ENCODE data around the gene CSRP2. TPM values are rescaled to one million over a fixed set of nuclear protein-coding genes. Genes with fewer than 3 reads are reported as not detected.

CSRP2 gene
- total and polyA plus RNA-seq, 4 donors: 3.7 to 38.0 (median 26.2) TPM

GRCh38 chr12:76896274-76896673, 17.5 kb upstream of the CSRP2 start:
- Histone ChIP-seq H3K27ac (ENCODE audit: low read depth in 1 of 2, low read length in 2 of 2) (no peak overlapping the region), H3K9me3 (ENCODE audit: control insufficient read depth in 4 of 4, low read length in 3 of 4) (peaks cover 0 to 2% (median 0%) of the 10 kb centered on the region in 4 donors), H3K4me3 (ENCODE audit: low read depth in 1 of 3, low read length in 3 of 3) (no peak overlapping the region), H3K4me1 (ENCODE audit: control insufficient read depth in 4 of 4, insufficient read depth in 4 of 4, low read length in 3 of 4) (no peaks in the 10 kb centered on the region), H3K36me3 (ENCODE audit: control insufficient read depth in 4 of 4, insufficient read depth in 3 of 4, low read depth in 1 of 4, low read length in 3 of 4) (no peaks in the 10 kb centered on the region), H3K27me3 (ENCODE audit: control insufficient read depth in 4 of 4, insufficient read depth in 4 of 4, low read length in 3 of 4) (no peaks in the 10 kb centered on the region), H3K9ac (ENCODE audit: low read depth in 1 of 2, low read length in 2 of 2) (no peak overlapping the region)
- TF ChIP-seq HNF4A (conservative IDR thresholded peaks at IDR 0.05): no peak
- no peak for TF ChIP-seq JUND (IDR thresholded peaks at IDR 0.05)
- TF ChIP-seq, protein P1, sequence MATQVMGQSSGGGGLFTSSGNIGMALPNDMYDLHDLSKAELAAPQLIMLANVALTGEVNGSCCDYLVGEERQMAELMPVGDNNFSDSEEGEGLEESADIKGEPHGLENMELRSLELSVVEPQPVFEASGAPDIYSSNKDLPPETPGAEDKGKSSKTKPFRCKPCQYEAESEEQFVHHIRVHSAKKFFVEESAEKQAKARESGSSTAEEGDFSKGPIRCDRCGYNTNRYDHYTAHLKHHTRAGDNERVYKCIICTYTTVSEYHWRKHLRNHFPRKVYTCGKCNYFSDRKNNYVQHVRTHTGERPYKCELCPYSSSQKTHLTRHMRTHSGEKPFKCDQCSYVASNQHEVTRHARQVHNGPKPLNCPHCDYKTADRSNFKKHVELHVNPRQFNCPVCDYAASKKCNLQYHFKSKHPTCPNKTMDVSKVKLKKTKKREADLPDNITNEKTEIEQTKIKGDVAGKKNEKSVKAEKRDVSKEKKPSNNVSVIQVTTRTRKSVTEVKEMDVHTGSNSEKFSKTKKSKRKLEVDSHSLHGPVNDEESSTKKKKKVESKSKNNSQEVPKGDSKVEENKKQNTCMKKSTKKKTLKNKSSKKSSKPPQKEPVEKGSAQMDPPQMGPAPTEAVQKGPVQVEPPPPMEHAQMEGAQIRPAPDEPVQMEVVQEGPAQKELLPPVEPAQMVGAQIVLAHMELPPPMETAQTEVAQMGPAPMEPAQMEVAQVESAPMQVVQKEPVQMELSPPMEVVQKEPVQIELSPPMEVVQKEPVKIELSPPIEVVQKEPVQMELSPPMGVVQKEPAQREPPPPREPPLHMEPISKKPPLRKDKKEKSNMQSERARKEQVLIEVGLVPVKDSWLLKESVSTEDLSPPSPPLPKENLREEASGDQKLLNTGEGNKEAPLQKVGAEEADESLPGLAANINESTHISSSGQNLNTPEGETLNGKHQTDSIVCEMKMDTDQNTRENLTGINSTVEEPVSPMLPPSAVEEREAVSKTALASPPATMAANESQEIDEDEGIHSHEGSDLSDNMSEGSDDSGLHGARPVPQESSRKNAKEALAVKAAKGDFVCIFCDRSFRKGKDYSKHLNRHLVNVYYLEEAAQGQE (IDR thresholded peaks at IDR 0.05): no peak
- DNase-seq (ENCODE audit: low spot score): no peak
- WGBS: 100% methylated on average over 1 of the region's 1 CpG

GRCh38 chr12:76895796-76896195, 17.0 kb upstream of the CSRP2 start:
- no peak overlapping the region for H3K27ac ChIP-seq (ENCODE audit: low read depth in 1 of 2, low read length in 2 of 2)
- TF ChIP-seq TAF1 (conservative IDR thresholded peaks at IDR 0.05): no peak
- TF ChIP-seq, protein P2, sequence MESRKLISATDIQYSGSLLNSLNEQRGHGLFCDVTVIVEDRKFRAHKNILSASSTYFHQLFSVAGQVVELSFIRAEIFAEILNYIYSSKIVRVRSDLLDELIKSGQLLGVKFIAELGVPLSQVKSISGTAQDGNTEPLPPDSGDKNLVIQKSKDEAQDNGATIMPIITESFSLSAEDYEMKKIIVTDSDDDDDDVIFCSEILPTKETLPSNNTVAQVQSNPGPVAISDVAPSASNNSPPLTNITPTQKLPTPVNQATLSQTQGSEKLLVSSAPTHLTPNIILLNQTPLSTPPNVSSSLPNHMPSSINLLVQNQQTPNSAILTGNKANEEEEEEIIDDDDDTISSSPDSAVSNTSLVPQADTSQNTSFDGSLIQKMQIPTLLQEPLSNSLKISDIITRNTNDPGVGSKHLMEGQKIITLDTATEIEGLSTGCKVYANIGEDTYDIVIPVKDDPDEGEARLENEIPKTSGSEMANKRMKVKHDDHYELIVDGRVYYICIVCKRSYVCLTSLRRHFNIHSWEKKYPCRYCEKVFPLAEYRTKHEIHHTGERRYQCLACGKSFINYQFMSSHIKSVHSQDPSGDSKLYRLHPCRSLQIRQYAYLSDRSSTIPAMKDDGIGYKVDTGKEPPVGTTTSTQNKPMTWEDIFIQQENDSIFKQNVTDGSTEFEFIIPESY (IDR thresholded peaks at IDR 0.05): no peak
- TF ChIP-seq RXRA (IDR thresholded peaks at IDR 0.05): no peak
- TF ChIP-seq MAX (IDR thresholded peaks at IDR 0.05): no peak
- no peak for TF ChIP-seq ATF3 (IDR thresholded peaks at IDR 0.05)
- TF ChIP-seq EGR1 (IDR thresholded peaks at IDR 0.05; ENCODE audit: low read depth in 2 of 2): no peak
- no peak for TF ChIP-seq FOXA1 (IDR thresholded peaks at IDR 0.05)
- TF ChIP-seq CTCF (IDR thresholded peaks at IDR 0.05; ENCODE audit: low read depth, low read length, missing input control): no peak
- no peak for TF ChIP-seq RAD21 (IDR thresholded peaks at IDR 0.05)
- TF ChIP-seq FOXA2 (IDR thresholded peaks at IDR 0.05): no peak
- no peak for TF ChIP-seq GABPA (IDR thresholded peaks at IDR 0.05 in 1 of 2, conservative IDR thresholded peaks at IDR 0.05 in 1 of 2)
- TF ChIP-seq, protein P1 (IDR thresholded peaks at IDR 0.05): no peak
- no peak for TF ChIP-seq HNF4A (conservative IDR thresholded peaks at IDR 0.05)
- no peak for TF ChIP-seq NR2F2 (IDR thresholded peaks at IDR 0.05)
- no peak for TF ChIP-seq HNF4G (IDR thresholded peaks at IDR 0.05)
- TF ChIP-seq JUND (IDR thresholded peaks at IDR 0.05): no peak
- 95% methylated on average over 5 of the region's 5 CpGs for WGBS
- H3K27me3 ChIP-seq (ENCODE audit: control insufficient read depth in 4 of 4, insufficient read depth in 4 of 4, low read length in 3 of 4): no peaks in the 10 kb centered on the region
- H3K9ac ChIP-seq (ENCODE audit: low read depth in 1 of 2, low read length in 2 of 2): no peak overlapping the region
- peaks cover 0 to 2% (median 0%) of the 10 kb centered on the region in 4 donors for H3K9me3 ChIP-seq (ENCODE audit: control insufficient read depth in 4 of 4, low read length in 3 of 4)
- H3K4me1 ChIP-seq (ENCODE audit: control insufficient read depth in 4 of 4, insufficient read depth in 4 of 4, low read length in 3 of 4): no peaks in the 10 kb centered on the region
- H3K36me3 ChIP-seq (ENCODE audit: control insufficient read depth in 4 of 4, insufficient read depth in 3 of 4, low read depth in 1 of 4, low read length in 3 of 4): no peaks in the 10 kb centered on the region
- H3K4me3 ChIP-seq (ENCODE audit: low read depth in 1 of 3, low read length in 3 of 3): no peak overlapping the region
- DNase-seq (ENCODE audit: low spot score): no peak

Data from liver (tissue), 9 donors.